HG03095 (cell line): ENCODE data around the gene CREB5.

Experiments used
- ATAC-seq: cut with Tn5 transposase; IDR thresholded peaks from one replicate; pipeline ENCODE4 v1.9.1; 2021; ENCODE audit warnings: moderate library complexity; ENCODE audit not compliant: unreplicated experiment

The CREB5 gene

GRCh38 chr7:28672397-28672797 is 260.1 kb downstream of the CREB5 start:
- no peak for ATAC-seq

GRCh38 chr7:28674359-28674782 is 262.1 kb downstream of the CREB5 start:
- no peak for ATAC-seq

- ATAC-seq, result no peak
These were observed 263.1 kb downstream of the CREB5 start for GRCh38 chr7:28675429-28675828.

- ATAC-seq, result no peak
These were observed 265.4 kb downstream of the CREB5 start for GRCh38 chr7:28677668-28678067.

GRCh38 chr7:28678431-28678965 is 266.2 kb downstream of the CREB5 start:
- no peak for ATAC-seq

- ATAC-seq, result no peak
These were observed 269.5 kb downstream of the CREB5 start for GRCh38 chr7:28681693-28682310.

GRCh38 chr7:28682801-28683200 is 270.5 kb downstream of the CREB5 start:
- ATAC-seq, result no peak

- no peak for ATAC-seq
These were observed 272.4 kb downstream of the CREB5 start for GRCh38 chr7:28684650-28685241.

- ATAC-seq, result no peak
These were observed 272.9 kb downstream of the CREB5 start for GRCh38 chr7:28685242-28685643.

- peak; percentile 66 for ATAC-seq
These were observed 273.5 kb downstream of the CREB5 start for GRCh38 chr7:28685644-28686417.

- no peak for ATAC-seq
These were observed 274.1 kb downstream of the CREB5 start for GRCh38 chr7:28686418-28686800.

- ATAC-seq, result no peak
These were observed 275.2 kb downstream of the CREB5 start for GRCh38 chr7:28687537-28687936.

- ATAC-seq, result no peak
These were observed 275.9 kb downstream of the CREB5 start for GRCh38 chr7:28688174-28688573.

GRCh38 chr7:28688651-28689050 is 276.3 kb downstream of the CREB5 start:
- ATAC-seq, result no peak

GRCh38 chr7:28695300-28696295 is 283.3 kb downstream of the CREB5 start:
- ATAC-seq, result no peak

- ATAC-seq, result no peak
These were observed 285.7 kb downstream of the CREB5 start for GRCh38 chr7:28697913-28698563.

GRCh38 chr7:28698840-28699239 is 286.5 kb downstream of the CREB5 start:
- no peak for ATAC-seq

- ATAC-seq, result no peak
These were observed 287.8 kb downstream of the CREB5 start for GRCh38 chr7:28700096-28700495.

GRCh38 chr7:28700790-28701203 is 288.5 kb downstream of the CREB5 start:
- ATAC-seq, result no peak

GRCh38 chr7:28701731-28702130 is 289.4 kb downstream of the CREB5 start:
- no peak for ATAC-seq
